Measurements from ENCODE around the gene KIFBP. TPM values are rescaled to one million over a fixed set of nuclear protein-coding genes. Genes with fewer than 3 reads are reported as not detected.

Gene KIFBP, protein sequence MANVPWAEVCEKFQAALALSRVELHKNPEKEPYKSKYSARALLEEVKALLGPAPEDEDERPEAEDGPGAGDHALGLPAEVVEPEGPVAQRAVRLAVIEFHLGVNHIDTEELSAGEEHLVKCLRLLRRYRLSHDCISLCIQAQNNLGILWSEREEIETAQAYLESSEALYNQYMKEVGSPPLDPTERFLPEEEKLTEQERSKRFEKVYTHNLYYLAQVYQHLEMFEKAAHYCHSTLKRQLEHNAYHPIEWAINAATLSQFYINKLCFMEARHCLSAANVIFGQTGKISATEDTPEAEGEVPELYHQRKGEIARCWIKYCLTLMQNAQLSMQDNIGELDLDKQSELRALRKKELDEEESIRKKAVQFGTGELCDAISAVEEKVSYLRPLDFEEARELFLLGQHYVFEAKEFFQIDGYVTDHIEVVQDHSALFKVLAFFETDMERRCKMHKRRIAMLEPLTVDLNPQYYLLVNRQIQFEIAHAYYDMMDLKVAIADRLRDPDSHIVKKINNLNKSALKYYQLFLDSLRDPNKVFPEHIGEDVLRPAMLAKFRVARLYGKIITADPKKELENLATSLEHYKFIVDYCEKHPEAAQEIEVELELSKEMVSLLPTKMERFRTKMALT
- 19.8 and 22.9 TPM in 2 replicates for total RNA-seq

DNA sequence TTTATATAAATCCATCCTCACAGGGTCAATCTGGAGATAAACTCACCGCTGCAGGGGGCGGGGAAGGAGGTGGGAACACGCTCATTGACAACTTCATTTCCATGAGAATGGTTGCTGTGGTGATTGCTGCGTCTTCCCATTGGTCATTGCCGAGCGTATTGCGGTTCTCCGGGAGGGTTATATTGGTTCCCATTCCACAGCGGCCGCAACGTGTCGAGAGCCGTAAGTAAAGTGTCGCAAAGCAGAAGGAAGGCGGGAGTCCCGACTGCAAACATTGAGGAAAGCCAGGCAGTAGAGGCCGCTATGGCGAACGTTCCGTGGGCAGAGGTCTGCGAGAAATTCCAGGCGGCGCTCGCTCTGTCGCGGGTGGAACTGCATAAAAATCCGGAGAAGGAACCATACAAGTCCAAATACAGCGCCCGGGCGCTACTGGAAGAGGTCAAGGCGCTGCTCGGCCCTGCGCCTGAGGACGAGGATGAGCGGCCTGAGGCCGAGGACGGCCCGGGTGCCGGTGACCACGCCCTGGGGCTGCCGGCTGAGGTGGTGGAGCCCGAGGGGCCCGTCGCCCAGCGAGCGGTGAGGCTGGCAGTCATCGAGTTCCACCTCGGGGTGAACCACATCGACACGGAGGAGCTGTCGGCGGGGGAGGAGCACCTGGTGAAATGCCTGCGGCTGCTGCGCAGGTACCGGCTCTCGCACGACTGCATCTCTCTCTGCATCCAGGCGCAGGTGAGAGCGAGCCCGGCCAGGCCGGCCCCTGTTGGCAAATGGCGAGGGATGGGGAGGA lies at the start of gene KIFBP:
TSS of gene KIFBP (plus strand) at position 274 of the 787 bp plus-strand sequence. CDS start at position 304, 30 bp downstream.

DNA sequence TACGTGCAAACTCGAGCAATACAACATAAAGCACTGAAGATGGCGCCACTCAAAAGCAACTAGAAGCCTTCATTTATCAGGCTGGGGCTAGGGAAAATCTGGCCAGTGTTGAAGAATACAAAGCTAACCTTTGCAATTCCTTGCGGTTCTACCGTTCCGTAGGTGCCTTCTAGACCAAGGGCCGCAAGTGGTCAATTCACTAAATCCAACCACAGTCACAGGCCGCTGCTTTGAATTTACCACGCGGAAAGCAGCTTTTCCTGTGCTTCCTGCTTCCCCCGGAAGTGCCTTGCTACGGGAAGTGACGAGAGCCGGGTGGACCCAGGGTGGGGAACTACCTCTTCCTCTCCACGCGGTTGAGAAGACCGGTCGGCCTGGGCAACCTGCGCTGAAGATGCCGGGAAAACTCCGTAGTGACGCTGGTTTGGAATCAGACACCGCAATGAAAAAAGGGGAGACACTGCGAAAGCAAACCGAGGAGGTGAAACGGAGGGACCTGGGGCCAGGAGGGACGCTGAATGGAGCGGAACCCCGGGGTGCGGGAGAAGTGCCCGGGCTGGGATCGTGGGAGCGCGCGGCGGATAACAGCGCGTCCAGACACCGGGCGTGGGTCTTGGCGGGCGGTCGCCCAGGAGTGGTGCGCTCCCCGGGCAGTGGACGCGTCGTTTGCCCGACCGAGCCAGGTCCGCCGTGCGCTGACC lies 32.6 kb upstream of the KIFBP start, which contains the start of gene DDX21:
TSS of gene DDX21 (plus strand) at position 339 of the 701 bp plus-strand sequence. CDS start at position 395, 56 bp downstream.

Other genes starting within 250 kb of the KIFBP start
- gene STOX1, start 161.3 kb upstream of the KIFBP start, total RNA-seq = 0.14 and 0.18 TPM in 2 replicates
- gene DDX50, start 87.5 kb upstream of the KIFBP start, total RNA-seq = 55.9 and 65.8 TPM in 2 replicates
- gene DDX21, start 32.6 kb upstream of the KIFBP start, total RNA-seq = 49.2 and 66.1 TPM in 2 replicates
- gene SRGN, start 99.3 kb downstream of the KIFBP start, total RNA-seq = 36.7 and 87.9 TPM in 2 replicates
- gene VPS26A, start 135.4 kb downstream of the KIFBP start, total RNA-seq = 21.2 and 26.9 TPM in 2 replicates
- 32.1 and 38.5 TPM in 2 replicates for gene SUPV3L1, start 191.4 kb downstream of the KIFBP start, total RNA-seq
- 0.28 and 0.74 TPM in 2 replicates for gene HKDC1, start 231.5 kb downstream of the KIFBP start, total RNA-seq